Esophagus squamous epithelium (tissue), 4 donors: ENCODE data around the gene GNB1L.

Source experiments
- CTCF ChIP-seq, 6 experiments: fragments of 450-650 bp in 4 of 6; fragments of 200-600 bp in 2 of 6; sonication (generic) in 2 of 6; IDR thresholded peaks; one replicate each; pipeline ENCODE4 v1.5.1; 2016 to 2019; ENCODE audit warnings: antibody characterized with exemption in 6 of 6, mild to moderate bottlenecking in 4 of 6, moderate library complexity in 4 of 6
- POLR2A ChIP-seq, 4 donors: fragments of 450-650 bp; IDR thresholded peaks; one replicate each; pipeline ENCODE4 v1.6.1; 2017; ENCODE audit warnings: antibody characterized with exemption in 4 of 4, mild to moderate bottlenecking in 4 of 4, moderate library complexity in 3 of 4

GRCh38 chr22:19850763-19851109 is 3.9 kb downstream of the GNB1L start:
- no peak for TF ChIP-seq CTCF (IDR thresholded peaks at IDR 0.05)
- TF ChIP-seq POLR2A (IDR thresholded peaks at IDR 0.05) = no peak
